HEK293 (cell line): ENCODE measurements around the gene KDELR1.

Experiments used
- CTCF ChIP-seq: fragments of 450-650 bp; formaldehyde crosslinking; IDR thresholded peaks from 2 replicates; pipeline ENCODE4 v1.5.1; 2016; ENCODE audit warnings: missing biosample characterization, missing genetic modification characterization
- GLI4 ChIP-seq: fragments of 450-650 bp; formaldehyde crosslinking; IDR thresholded peaks from 2 replicates; pipeline ENCODE4 v1.5.1; 2016; ENCODE audit warnings: missing biosample characterization, missing genetic modification characterization
- PBX3 ChIP-seq: sonication (generic); formaldehyde crosslinking; IDR thresholded peaks from 2 replicates; pipeline ENCODE4 v1.8.1; 2022; ENCODE audit warnings: mild to moderate bottlenecking, moderate library complexity, missing genetic modification reagents
- SCRT2 ChIP-seq: fragments of 450-650 bp; formaldehyde crosslinking; IDR thresholded peaks from 2 replicates; pipeline ENCODE4 v1.5.1; 2016; ENCODE audit warnings: missing biosample characterization, missing genetic modification characterization
- YY1 ChIP-seq: fragments of 450-650 bp; formaldehyde crosslinking; IDR thresholded peaks from 2 replicates; pipeline ENCODE4 v1.5.1; 2018; ENCODE audit warnings: missing biosample characterization, missing genetic modification characterization
- ZNF626 ChIP-seq: fragments of 450-650 bp; sonication (Bioruptor Pico); formaldehyde crosslinking; IDR thresholded peaks from 2 replicates; pipeline ENCODE4 v1.5.1; 2018; ENCODE audit warnings: missing biosample characterization, missing genetic modification characterization, inconsistent platforms
- ZNF645 ChIP-seq: fragments of 450-650 bp; formaldehyde crosslinking; IDR thresholded peaks from 2 replicates; pipeline ENCODE4; 2016; ENCODE audit warnings: missing biosample characterization, missing genetic modification characterization
- ZNF670 ChIP-seq: fragments of 450-650 bp; formaldehyde crosslinking; IDR thresholded peaks from 2 replicates; pipeline ENCODE4 v1.5.1; 2016; ENCODE audit warnings: missing biosample characterization, missing genetic modification characterization, low read depth
- ZNF677 ChIP-seq: fragments of 450-650 bp; IDR thresholded peaks from 2 replicates; pipeline ENCODE4 v1.5.0; 2018; ENCODE audit warnings: missing biosample characterization, mild to moderate bottlenecking, missing genetic modification characterization, moderate library complexity
- ZSCAN5A ChIP-seq: fragments of 450-650 bp; formaldehyde crosslinking; IDR thresholded peaks from 2 replicates; pipeline ENCODE4 v1.5.1; 2016; ENCODE audit warnings: missing biosample characterization, missing genetic modification characterization
- TF ChIP-seq, protein P1 (sequence below): fragments of 450-650 bp; formaldehyde crosslinking; IDR thresholded peaks from 2 replicates; pipeline ENCODE4 v1.5.1; 2016; ENCODE audit warnings: missing biosample characterization, missing genetic modification characterization, low read depth
- TF ChIP-seq, protein P2 (sequence below): fragments of 450-650 bp; formaldehyde crosslinking; IDR thresholded peaks from 2 replicates; pipeline ENCODE4 v1.5.1; 2017; ENCODE audit warnings: missing biosample characterization, mild to moderate bottlenecking, missing genetic modification characterization, moderate library complexity
- TF ChIP-seq, protein P3 (sequence below): fragments of 450-650 bp; formaldehyde crosslinking; IDR thresholded peaks from 2 replicates; pipeline ENCODE4 v1.5.1; 2016; ENCODE audit warnings: missing biosample characterization, missing genetic modification characterization

DNA sequence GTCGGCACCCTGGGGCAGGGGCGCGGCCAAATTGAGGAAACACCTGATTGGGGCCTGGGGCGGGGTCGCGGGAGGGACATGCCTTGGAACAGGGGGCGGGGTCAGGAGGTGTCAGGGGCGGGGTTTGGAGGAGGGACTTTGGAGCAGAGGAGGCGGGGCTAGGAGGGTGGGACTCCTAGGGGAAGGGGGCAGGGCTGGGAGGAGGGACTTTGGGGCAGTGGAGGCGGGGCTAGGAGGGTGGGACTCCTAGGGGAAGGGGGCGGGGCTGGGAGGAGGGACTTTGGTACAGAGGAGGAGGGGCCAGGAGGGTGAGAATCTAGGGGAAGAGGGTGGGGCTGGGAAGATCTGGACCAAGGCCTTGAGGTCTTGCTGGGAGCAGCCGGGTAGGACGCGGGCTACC is 24.0 kb upstream of the KDELR1 start:
- TF ChIP-seq ZNF670 (tag by site-specific recombination) (no peak), CTCF (no peak), PBX3 (CRISPR knock-in tag) (no peak), ZSCAN5A (tag by site-specific recombination) (no peak), YY1 (tag by site-specific recombination) (no peak), ZNF645 (tag by site-specific recombination) (no peak), SCRT2 (no peak), GLI4 (no peak), ZNF677 (tag by site-specific recombination) (no peak), ZNF626 (tag by site-specific recombination) (no peak)
- TF ChIP-seq, protein P1, sequence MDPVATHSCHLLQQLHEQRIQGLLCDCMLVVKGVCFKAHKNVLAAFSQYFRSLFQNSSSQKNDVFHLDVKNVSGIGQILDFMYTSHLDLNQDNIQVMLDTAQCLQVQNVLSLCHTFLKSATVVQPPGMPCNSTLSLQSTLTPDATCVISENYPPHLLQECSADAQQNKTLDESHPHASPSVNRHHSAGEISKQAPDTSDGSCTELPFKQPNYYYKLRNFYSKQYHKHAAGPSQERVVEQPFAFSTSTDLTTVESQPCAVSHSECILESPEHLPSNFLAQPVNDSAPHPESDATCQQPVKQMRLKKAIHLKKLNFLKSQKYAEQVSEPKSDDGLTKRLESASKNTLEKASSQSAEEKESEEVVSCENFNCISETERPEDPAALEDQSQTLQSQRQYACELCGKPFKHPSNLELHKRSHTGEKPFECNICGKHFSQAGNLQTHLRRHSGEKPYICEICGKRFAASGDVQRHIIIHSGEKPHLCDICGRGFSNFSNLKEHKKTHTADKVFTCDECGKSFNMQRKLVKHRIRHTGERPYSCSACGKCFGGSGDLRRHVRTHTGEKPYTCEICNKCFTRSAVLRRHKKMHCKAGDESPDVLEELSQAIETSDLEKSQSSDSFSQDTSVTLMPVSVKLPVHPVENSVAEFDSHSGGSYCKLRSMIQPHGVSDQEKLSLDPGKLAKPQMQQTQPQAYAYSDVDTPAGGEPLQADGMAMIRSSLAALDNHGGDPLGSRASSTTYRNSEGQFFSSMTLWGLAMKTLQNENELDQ, result no peak
- TF ChIP-seq, protein P2, sequence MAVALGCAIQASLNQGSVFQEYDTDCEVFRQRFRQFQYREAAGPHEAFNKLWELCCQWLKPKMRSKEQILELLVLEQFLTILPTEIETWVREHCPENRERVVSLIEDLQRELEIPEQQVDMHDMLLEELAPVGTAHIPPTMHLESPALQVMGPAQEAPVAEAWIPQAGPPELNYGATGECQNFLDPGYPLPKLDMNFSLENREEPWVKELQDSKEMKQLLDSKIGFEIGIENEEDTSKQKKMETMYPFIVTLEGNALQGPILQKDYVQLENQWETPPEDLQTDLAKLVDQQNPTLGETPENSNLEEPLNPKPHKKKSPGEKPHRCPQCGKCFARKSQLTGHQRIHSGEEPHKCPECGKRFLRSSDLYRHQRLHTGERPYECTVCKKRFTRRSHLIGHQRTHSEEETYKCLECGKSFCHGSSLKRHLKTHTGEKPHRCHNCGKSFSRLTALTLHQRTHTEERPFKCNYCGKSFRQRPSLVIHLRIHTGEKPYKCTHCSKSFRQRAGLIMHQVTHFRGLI (tag by site-specific recombination), result no peak
- TF ChIP-seq, protein P3, sequence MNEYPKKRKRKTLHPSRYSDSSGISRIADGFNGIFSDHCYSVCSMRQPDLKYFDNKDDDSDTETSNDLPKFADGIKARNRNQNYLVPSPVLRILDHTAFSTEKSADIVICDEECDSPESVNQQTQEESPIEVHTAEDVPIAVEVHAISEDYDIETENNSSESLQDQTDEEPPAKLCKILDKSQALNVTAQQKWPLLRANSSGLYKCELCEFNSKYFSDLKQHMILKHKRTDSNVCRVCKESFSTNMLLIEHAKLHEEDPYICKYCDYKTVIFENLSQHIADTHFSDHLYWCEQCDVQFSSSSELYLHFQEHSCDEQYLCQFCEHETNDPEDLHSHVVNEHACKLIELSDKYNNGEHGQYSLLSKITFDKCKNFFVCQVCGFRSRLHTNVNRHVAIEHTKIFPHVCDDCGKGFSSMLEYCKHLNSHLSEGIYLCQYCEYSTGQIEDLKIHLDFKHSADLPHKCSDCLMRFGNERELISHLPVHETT, result no peak
